ENCODE results near the gene MDH1B. TPM values are rescaled to one million over a fixed set of nuclear protein-coding genes. Genes with fewer than 3 reads are reported as not detected.
"Not testable (repeated sequence)": the region's sequence is repeated elsewhere in the genome, so short reads cannot be mapped to it uniquely, and the experiment has no call there.

MDH1B gene
- total RNA-seq (2022) (0.66 and 0.77 TPM in 2 replicates), Bru-seq, nascent RNA (percentile 27 among the genes with signal in this experiment), BruChase-seq, experiment 1, labeled RNA remaining after a 6-hour chase (percentile 25 among the genes with signal in this experiment), BruChase-seq, experiment 2, labeled RNA remaining after a 2-hour chase (percentile 26 among the genes with signal in this experiment)
- long read RNA-seq, partial matches to known transcripts, result 2 of 3 reads
- long read RNA-seq, other reads (novel, unspliced or antisense), result 1 of 3 reads

DNA sequence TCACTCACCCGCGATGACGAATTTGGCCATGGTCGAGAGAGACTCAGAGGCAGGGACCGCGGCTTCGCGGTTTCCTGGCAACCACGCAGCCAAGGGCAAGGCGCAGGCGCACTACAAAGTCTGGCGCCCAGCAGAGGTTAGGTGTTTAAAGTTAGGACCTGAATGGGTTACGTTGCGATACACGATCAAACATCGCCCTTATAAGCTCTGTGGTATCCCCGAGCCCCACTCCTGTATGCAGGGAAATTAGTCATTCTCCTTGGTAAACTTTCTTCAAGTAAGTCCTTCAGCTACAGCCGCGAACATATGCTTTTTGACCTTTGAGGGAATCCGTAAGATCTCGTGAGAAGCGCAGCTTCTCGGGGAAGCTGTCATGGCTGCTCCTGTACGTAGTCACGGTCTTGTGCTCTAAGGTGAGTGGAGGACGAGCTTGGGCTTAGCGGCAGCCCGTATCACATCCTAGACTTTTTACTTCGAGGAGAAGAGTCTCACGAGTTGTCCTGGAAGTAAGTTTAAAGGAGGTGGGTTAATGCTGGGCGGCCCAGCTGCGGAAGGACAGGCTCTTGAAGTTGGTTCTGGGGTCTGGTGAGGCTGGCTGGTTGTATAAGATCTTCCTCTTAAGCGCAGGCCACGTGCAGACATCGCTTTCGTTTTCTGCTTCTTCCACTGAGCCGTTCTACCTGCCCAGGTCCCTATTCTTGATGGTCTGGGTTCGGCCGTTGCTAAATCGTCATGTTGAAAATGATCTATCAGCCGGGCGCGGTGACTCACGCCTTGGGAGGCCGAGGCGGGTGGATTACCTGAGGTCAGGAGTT is at the start of gene MDH1B, which contains the start of gene FASTKD2:
Gene MDH1B, minus strand, starts transcription at position 87 of the 815 bp plus-strand sequence. Its CDS starts 57 bp downstream, at position 30.
Gene FASTKD2, plus strand, starts transcription at position 365 of the 815 bp plus-strand sequence. CDS start 1,088 bp downstream, outside the sequence.
- peaks cover 25% of the 10 kb centered on the region for H3K4me1 Mint-ChIP-seq (ENCODE audit: insufficient read depth, unreplicated experiment)
- peak; percentile 94 for DNase-seq (ENCODE audit: unreplicated experiment)
- intact Hi-C loops (cut with micrococcal nuclease), result loop anchor here (5.0 kb wide), 2 partner anchors 73 to 208 kb away; no protein-coding TSS in a partner anchor
- TSS peak; percentile 69 for BruUV-seq (replicated peaks)
- H3K9me3 Mint-ChIP-seq (ENCODE audit: unreplicated experiment), result no peaks in the 10 kb centered on the region
- H3K27ac Mint-ChIP-seq (ENCODE audit: low read depth, unreplicated experiment), result peak within 1 kb of the TSS; percentile 97
- CTCF ChIA-PET, result interaction anchor here (0.5 to 11.2 kb wide), 9 partner anchors 9 to 295 kb away, joined by 3 to 124 read pairs (median 3); no protein-coding TSS in a partner anchor
- POLR2A ChIA-PET, result interaction anchor here (0.6 to 2.0 kb wide), 16 partner anchors 9 to 740 kb away, joined by 3 to 9 read pairs (median 3); partner anchors contain the start of genes INO80D and KLF7
- TF ChIP-seq CTCF (IDR thresholded peaks at IDR 0.05; ENCODE audit: unreplicated experiment), result no peak
- no peaks in the 10 kb centered on the region for H3K27me3 Mint-ChIP-seq (ENCODE audit: insufficient read depth, unreplicated experiment)
- H3K4me3 Mint-ChIP-seq (ENCODE audit: unreplicated experiment), result peak within 1 kb of the TSS; percentile 85
- H3K36me3 Mint-ChIP-seq (ENCODE audit: insufficient read depth, unreplicated experiment), result peaks cover 28% of the 10 kb centered on the region

GRCh38 chr2:206814498-206814897 is 49.4 kb upstream of the MDH1B start:
- POLR2A ChIA-PET, result interaction anchor here (0.7 kb wide), 1 partner anchor 161 kb away, joined by 4 read pairs; no protein-coding TSS in a partner anchor
- no peaks in the 10 kb centered on the region for H3K36me3 Mint-ChIP-seq (ENCODE audit: insufficient read depth, unreplicated experiment)
- no peaks in the 10 kb centered on the region for H3K27me3 Mint-ChIP-seq (ENCODE audit: insufficient read depth, unreplicated experiment)
- BruUV-seq (replicated peaks), result no TSS peak
- no peak for TF ChIP-seq CTCF (IDR thresholded peaks at IDR 0.05; ENCODE audit: unreplicated experiment)
- CTCF ChIA-PET, result interaction anchor here (1.3 to 1.8 kb wide), 3 partner anchors 14 to 659 kb away, joined by 4 to 8 read pairs (median 5); no protein-coding TSS in a partner anchor
- DNase-seq (ENCODE audit: unreplicated experiment), result no peak
- intact Hi-C loops (cut with micrococcal nuclease), result no loop called here
- H3K4me3 Mint-ChIP-seq (ENCODE audit: unreplicated experiment), result no peak overlapping the region
- H3K9me3 Mint-ChIP-seq (ENCODE audit: unreplicated experiment), result no peaks in the 10 kb centered on the region
- H3K27ac Mint-ChIP-seq (ENCODE audit: low read depth, unreplicated experiment), result no peak overlapping the region
- H3K4me1 Mint-ChIP-seq (ENCODE audit: insufficient read depth, unreplicated experiment), result no peaks in the 10 kb centered on the region

DNA sequence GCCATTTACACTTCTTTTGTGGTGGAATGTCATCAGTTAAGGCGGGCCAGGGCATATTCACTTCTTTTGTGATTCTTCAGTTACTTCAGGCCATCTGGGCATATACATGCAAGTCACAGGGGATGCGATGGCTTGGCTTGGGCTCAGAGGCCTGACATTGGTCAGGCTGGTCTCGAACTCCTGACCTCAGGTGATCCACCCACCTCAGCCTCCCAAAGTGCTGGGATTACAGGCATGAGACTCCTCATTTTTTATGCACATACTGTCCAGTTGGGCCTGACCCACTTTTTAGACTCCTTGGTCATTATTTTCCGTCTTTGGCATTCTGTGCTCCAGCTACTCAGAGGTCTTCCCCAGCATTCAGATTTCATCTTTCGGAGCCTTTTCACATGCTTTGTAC is 47.3 kb upstream of the MDH1B start:
- BruUV-seq (replicated peaks); H3K27ac Mint-ChIP-seq (ENCODE audit: low read depth, unreplicated experiment); H3K4me3 Mint-ChIP-seq (ENCODE audit: unreplicated experiment); H3K4me1 Mint-ChIP-seq (ENCODE audit: insufficient read depth, unreplicated experiment); DNase-seq (ENCODE audit: unreplicated experiment); H3K9me3 Mint-ChIP-seq (ENCODE audit: unreplicated experiment); intact Hi-C loops (cut with micrococcal nuclease); POLR2A ChIA-PET; H3K27me3 Mint-ChIP-seq (ENCODE audit: insufficient read depth, unreplicated experiment); CTCF ChIA-PET; H3K36me3 Mint-ChIP-seq (ENCODE audit: insufficient read depth, unreplicated experiment): not testable (repeated sequence)

DNA sequence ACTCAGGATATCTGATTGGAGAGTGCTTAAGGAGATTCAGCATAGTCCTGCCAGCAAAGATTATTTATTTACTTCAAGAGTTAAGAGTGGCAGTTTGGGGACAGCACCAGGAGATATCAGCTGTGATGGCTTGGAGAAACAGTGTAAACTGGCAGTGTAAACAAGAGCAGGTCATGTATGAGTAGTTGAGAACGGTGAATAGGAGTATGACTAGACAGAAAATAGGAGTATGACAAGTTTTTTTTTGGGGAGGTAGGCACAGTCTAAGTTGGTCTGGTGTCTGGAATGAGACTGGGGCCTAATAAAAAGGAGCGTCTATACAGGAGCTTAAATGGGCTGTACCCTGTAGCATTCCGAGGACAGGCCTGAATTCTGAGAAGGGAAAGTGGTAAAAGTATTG is 42.5 kb upstream of the MDH1B start:
- BruUV-seq (replicated peaks); CTCF ChIA-PET; H3K4me1 Mint-ChIP-seq (ENCODE audit: insufficient read depth, unreplicated experiment); H3K4me3 Mint-ChIP-seq (ENCODE audit: unreplicated experiment); POLR2A ChIA-PET; DNase-seq (ENCODE audit: unreplicated experiment); H3K27ac Mint-ChIP-seq (ENCODE audit: low read depth, unreplicated experiment); H3K36me3 Mint-ChIP-seq (ENCODE audit: insufficient read depth, unreplicated experiment); H3K27me3 Mint-ChIP-seq (ENCODE audit: insufficient read depth, unreplicated experiment); H3K9me3 Mint-ChIP-seq (ENCODE audit: unreplicated experiment): not testable (repeated sequence)
- intact Hi-C loops (cut with micrococcal nuclease), result loop anchor here (10.0 kb wide), 1 partner anchor 427 kb away; no protein-coding TSS in a partner anchor

Measured in MCF 10A (cell line).